ENCODE results near the gene SEMA6D.

SEMA6D gene

DNA sequence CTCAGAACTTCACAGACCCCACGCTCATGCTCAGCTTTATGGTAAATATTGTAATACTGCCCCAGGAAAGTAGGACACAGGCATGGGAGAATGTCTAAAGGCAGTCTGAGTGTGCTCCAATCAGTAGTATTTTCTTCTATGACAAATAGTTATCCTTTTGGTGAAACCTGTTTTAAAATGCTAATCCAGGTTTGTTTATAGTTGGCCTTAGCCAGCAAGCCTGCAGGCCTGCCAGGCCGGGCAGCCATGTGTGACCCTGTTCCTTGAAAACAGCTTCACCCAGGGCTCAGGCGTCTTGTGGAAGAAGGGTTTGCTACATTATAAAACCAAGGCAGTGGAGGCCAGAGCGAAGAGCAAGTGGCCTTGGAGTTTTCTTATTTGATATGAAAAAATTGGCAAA, 104.7 kb downstream of the SEMA6D start:
- DNase-seq (ENCODE audit: low read depth in 2 of 2) = no peak

Data from stimulated activated CD4-positive, alpha-beta T cell treated with anti-CD3 and anti-CD28 coated beads, Interleukin-12 subunit alpha, Interleukin-12 subunit beta, amount 100 ng/mL, for 24 hours (primary cell).